SKM-1 treated with dmso at 0.1 percent for 144 hours (cell line): ENCODE data around the gene CYP46A1.

Experiments used
- DNase-seq: peaks from one replicate; lab custom pipeline; 2025; ENCODE audit not compliant: unreplicated experiment; lab: John Stamatoyannopoulos, UW

CYP46A1 gene

GRCh38 chr14:99672506-99673304 is 11.4 kb upstream of the CYP46A1 start:
- peak; percentile 4 for DNase-seq

GRCh38 chr14:99673305-99674063 is 10.6 kb upstream of the CYP46A1 start:
- DNase-seq, result no peak

- no peak for DNase-seq
Measured at GRCh38 chr14:99674064-99674650, 9.9 kb upstream of the CYP46A1 start.

- no peak for DNase-seq
Measured at GRCh38 chr14:99674776-99675381, 9.2 kb upstream of the CYP46A1 start.

DNA sequence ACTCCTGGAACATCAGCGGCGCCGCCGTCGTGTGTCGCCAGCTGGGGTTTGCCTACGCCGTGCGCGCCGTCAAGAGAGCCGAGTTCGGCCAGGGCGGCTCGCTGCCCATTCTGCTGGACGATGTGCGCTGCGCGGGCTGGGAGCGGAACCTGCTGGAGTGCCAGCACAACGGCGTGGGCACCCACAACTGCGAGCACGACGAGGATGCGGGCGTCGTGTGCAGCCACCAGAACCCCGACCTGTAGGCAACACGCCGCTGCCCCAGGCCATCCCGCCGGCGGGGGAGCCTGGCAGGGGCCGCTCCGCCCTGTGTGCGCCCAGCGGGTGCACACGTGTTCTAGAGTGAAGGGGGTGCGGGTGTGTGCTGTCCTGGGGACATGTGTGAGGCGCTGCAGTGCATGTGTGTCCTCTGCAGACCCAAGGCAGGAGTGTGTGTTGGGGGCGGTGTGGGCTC is 8.7 kb upstream of the CYP46A1 start:
- DNase-seq, result no peak

GRCh38 chr14:99675951-99676350 is 8.1 kb upstream of the CYP46A1 start:
- DNase-seq, result no peak

GRCh38 chr14:99676657-99677056 is 7.4 kb upstream of the CYP46A1 start:
- DNase-seq, result no peak

DNA sequence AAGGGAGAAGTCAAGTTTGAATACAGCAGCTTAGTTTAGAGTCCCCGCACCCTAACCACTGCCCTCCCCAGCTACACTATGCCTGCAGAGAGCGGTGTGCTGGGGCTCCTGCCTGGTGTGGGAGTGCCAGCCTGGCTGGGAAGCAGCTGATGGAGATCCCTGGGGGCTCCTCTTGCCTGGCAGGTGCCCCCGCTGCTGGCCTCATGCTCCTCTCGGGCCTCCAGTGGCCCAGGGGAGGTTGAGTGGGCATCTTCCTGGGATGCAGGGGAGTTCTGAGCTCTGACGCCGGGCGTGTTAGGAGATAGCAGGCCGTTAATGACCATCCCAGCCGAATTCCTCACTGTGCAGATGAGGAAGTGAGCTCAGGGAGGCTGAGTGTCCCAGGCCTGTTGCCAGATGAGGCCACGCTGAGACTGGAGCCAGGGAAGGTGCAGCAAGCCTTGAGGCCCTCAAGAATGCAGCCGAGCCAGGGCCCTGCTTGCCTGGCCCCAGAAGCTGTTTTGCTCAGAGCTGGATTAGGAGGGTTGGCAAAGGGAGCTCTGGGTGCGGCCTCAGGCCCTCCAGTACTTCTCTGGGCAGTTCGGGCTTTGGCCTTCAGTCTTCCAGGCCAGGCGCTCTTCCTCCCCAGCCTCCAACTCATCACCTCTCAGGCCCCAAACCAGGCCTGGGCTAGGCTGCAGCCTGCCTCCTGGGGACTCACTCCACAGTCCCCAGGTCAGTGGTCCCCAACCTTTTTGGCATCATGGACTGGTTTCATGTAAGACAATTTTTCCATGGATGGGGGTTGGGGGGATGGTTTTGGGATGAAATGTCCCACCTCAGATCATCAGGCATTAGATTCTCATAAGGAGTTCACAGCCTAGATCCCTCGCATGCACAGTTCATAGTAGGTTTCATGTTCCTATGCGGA is 6.6 kb upstream of the CYP46A1 start:
- no peak for DNase-seq

DNA sequence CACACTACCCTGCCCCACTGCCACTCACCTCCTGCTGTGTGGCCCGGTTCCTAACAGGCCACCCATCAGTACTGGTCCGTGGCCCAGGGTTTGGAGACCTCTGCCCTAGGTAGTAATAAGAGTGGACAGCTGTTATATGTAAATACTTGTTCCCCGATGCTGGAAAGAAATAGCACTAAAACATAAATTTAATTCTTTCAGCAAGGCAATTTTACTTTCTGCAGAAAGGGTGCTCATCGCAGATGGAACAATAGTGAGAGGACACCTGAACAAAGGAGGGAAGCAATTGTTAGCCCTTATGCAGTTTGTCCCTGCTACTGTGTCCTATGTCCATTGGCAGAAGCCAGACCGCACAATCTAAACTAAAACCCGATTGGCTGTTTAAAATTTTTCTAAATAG is 5.9 kb upstream of the CYP46A1 start:
- DNase-seq, result no peak

- no peak for DNase-seq
Measured at GRCh38 chr14:99679111-99679510, 5.0 kb upstream of the CYP46A1 start.

GRCh38 chr14:99679543-99679942 is 4.6 kb upstream of the CYP46A1 start:
- DNase-seq, result no peak

GRCh38 chr14:99679996-99680395 is 4.1 kb upstream of the CYP46A1 start:
- no peak for DNase-seq

GRCh38 chr14:99681101-99681831 is 2.8 kb upstream of the CYP46A1 start:
- DNase-seq, result no peak

GRCh38 chr14:99681832-99682148 is 2.3 kb upstream of the CYP46A1 start:
- DNase-seq, result no peak

GRCh38 chr14:99682809-99683618 is 1.1 kb upstream of the CYP46A1 start:
- DNase-seq, result no peak

- no peak for DNase-seq
Measured at GRCh38 chr14:99684410-99684934, 374 bp downstream of the CYP46A1 start.

DNA sequence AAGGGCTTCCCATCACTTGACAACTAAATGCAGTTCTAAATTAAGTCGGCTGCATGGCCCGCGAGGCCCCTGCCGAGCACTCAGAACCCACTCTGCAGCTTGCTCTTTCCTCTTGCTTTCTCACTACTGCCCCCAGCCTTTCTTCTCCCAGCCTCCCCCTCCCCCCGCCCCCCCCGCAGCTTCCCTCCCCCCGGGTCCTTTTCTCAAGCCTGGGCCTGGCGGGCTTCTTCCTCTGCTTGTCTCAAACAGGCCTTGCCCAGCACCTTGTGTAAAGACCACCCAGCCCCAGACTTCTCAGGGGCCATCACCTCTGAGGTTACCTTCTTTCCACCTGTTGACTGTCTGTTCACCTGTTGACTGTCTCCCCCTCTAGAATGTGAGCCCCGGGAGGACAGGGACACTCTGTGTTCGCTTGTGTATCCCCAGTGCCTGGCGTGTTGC is 1.1 kb downstream of the CYP46A1 start:
- DNase-seq, result no peak

GRCh38 chr14:99685596-99685995 is 1.5 kb downstream of the CYP46A1 start:
- no peak for DNase-seq
